D721Med (cell line): ENCODE measurements around the gene PER2.
"Not testable (repeated sequence)": the region's sequence is repeated elsewhere in the genome, so short reads cannot be mapped to it uniquely, and the experiment has no call there.

Experiments
- DNase-seq: peaks from one replicate; pipeline ENCODE4 v3.0.0; 2011; ENCODE audit warnings: low spot score; ENCODE audit not compliant: insufficient read length
- FAIRE-seq: peaks from 2 replicates; lab custom pipeline; 2011; peaks lifted over from hg19 to GRCh38; lab: Jason Lieb, UNC
- CTCF ChIP-seq: IDR thresholded peaks from 2 replicates; pipeline ENCODE4 v1.5.1; 2012; ENCODE audit warnings: mild to moderate bottlenecking, control low read depth; ENCODE audit not compliant: insufficient read depth; ENCODE audit errors: missing control alignments

Gene PER2

GRCh38 chr2:238279324-238279682, 9.1 kb downstream of the PER2 start:
- TF ChIP-seq CTCF: no peak
- no peak for FAIRE-seq
- DNase-seq: no peak

GRCh38 chr2:238278626-238279323, 9.6 kb downstream of the PER2 start:
- no peak for TF ChIP-seq CTCF
- DNase-seq (no peak), FAIRE-seq (no peak)

- DNase-seq (no peak), FAIRE-seq (no peak)
- no peak for TF ChIP-seq CTCF
Measured at GRCh38 chr2:238277695-238278094, 10.7 kb downstream of the PER2 start.

- DNase-seq (no peak), FAIRE-seq (no peak)
- TF ChIP-seq CTCF: no peak
Measured at GRCh38 chr2:238274152-238274865, 14.1 kb downstream of the PER2 start.

- FAIRE-seq: not testable (repeated sequence)
Measured at GRCh38 chr2:238273433-238273832, 15.0 kb downstream of the PER2 start.

GRCh38 chr2:238272156-238272555, 16.3 kb downstream of the PER2 start:
- FAIRE-seq: no peak
- TF ChIP-seq CTCF: no peak
- no peak for DNase-seq

More at GRCh38 chr2:238273433-238273832, 15.0 kb downstream of the PER2 start:
- not testable (repeated sequence) for DNase-seq

- not testable (repeated sequence) for DNase-seq, FAIRE-seq
Measured at GRCh38 chr2:238271686-238272085, 16.7 kb downstream of the PER2 start.

- FAIRE-seq (no peak), DNase-seq (no peak)
- no peak for TF ChIP-seq CTCF
Measured at GRCh38 chr2:238271061-238271554, 17.3 kb downstream of the PER2 start.
